HG02763 (cell line): ENCODE data around the gene ABHD18.
"Not testable (repeated sequence)": the region's sequence is repeated elsewhere in the genome, so short reads cannot be mapped to it uniquely, and the experiment has no call there.

Source experiments
- ATAC-seq: cut with Tn5 transposase; IDR thresholded peaks from one replicate; pipeline ENCODE4 v1.9.1; 2021; ENCODE audit warnings: mild to moderate bottlenecking, moderate library complexity; ENCODE audit not compliant: unreplicated experiment

ABHD18 gene

GRCh38 chr4:127965062-127965802, at the start of gene ABHD18, which contains the start of gene MFSD8:
Gene ABHD18, plus strand, starts transcription at chr4:127965406. Its CDS starts 17,550 bp downstream, at chr4:127982956.
Gene MFSD8, minus strand, starts transcription at chr4:127965173. Its CDS starts 40 bp downstream, at chr4:127965133.
- ATAC-seq = peak; percentile 98

- no peak for ATAC-seq
These were observed 48.7 kb upstream of the ABHD18 start for GRCh38 chr4:127916512-127916911.

- ATAC-seq = no peak
These were observed 48.1 kb upstream of the ABHD18 start for GRCh38 chr4:127917151-127917550.

- no peak for ATAC-seq
These were observed 44.7 kb upstream of the ABHD18 start for GRCh38 chr4:127920521-127920920.

- no peak for ATAC-seq
These were observed 43.0 kb upstream of the ABHD18 start for GRCh38 chr4:127922226-127922625.

- ATAC-seq = not testable (repeated sequence)
These were observed 39.5 kb upstream of the ABHD18 start for GRCh38 chr4:127925720-127926119.

GRCh38 chr4:127930175-127930574, 35.0 kb upstream of the ABHD18 start:
- no peak for ATAC-seq

GRCh38 chr4:127931836-127932235, 33.4 kb upstream of the ABHD18 start:
- ATAC-seq = not testable (repeated sequence)

GRCh38 chr4:127936974-127937373, 28.2 kb upstream of the ABHD18 start:
- no peak for ATAC-seq

GRCh38 chr4:127957105-127957504, 8.1 kb upstream of the ABHD18 start:
- ATAC-seq = no peak

- ATAC-seq = no peak
These were observed 5.4 kb upstream of the ABHD18 start for GRCh38 chr4:127959794-127960193.

- ATAC-seq = not testable (repeated sequence)
These were observed 1.4 kb upstream of the ABHD18 start for GRCh38 chr4:127963633-127964398.

GRCh38 chr4:127964426-127965061, 662 bp upstream of the ABHD18 start:
- peak; percentile 14 for ATAC-seq

GRCh38 chr4:127965803-127966175, 583 bp downstream of the ABHD18 start:
- peak; percentile 29 for ATAC-seq

- ATAC-seq = no peak
These were observed 2.1 kb downstream of the ABHD18 start for GRCh38 chr4:127967141-127967775.

- no peak for ATAC-seq
These were observed 3.4 kb downstream of the ABHD18 start for GRCh38 chr4:127968586-127968985.

- ATAC-seq = not testable (repeated sequence)
These were observed 5.7 kb downstream of the ABHD18 start for GRCh38 chr4:127970925-127971324.

GRCh38 chr4:127975121-127975770, 10.0 kb downstream of the ABHD18 start:
- ATAC-seq = no peak

GRCh38 chr4:127978930-127979329, 13.7 kb downstream of the ABHD18 start:
- no peak for ATAC-seq

GRCh38 chr4:127982445-127982844, 17.2 kb downstream of the ABHD18 start:
- no peak for ATAC-seq

- no peak for ATAC-seq
These were observed 20.8 kb downstream of the ABHD18 start for GRCh38 chr4:127985989-127986388.
